Activated T-helper 1 cell treated with anti-CD3 and anti-CD28 coated beads, Interleukin-12 subunit alpha, Interleukin-12 subunit beta, Interleukin-2, Interleukin-4 antibody, amounts not matched to agents 30 ng/mL and 10 ng/mL and 1 ng/mL, durations not matched to agents 14 hours and 24 hours and 36 hours (primary cell): Measurements from ENCODE around the gene RSPRY1. TPM values are rescaled to one million over a fixed set of nuclear protein-coding genes. Genes with fewer than 3 reads are reported as not detected.
"Not testable (repeated sequence)": the region's sequence is repeated elsewhere in the genome, so short reads cannot be mapped to it uniquely, and the experiment has no call there.

Source experiments
- DNase-seq: peaks from one replicate; pipeline ENCODE4 v3.0.0; 2021; ENCODE audit warnings: low spot score
- H3K27ac Mint-ChIP-seq: one replicate; pipeline ENCODE4 v1.8.0; 2021; ENCODE audit warnings: mild to moderate bottlenecking, mixed read lengths
- H3K27me3 Mint-ChIP-seq: one replicate; pipeline ENCODE4 v1.8.0; 2022; ENCODE audit warnings: mild to moderate bottlenecking, moderate library complexity, mixed read lengths; ENCODE audit not compliant: insufficient read depth
- H3K36me3 Mint-ChIP-seq: one replicate; pipeline ENCODE4 v1.8.0; 2021; ENCODE audit warnings: low read depth, mixed read lengths
- H3K4me1 Mint-ChIP-seq: one replicate; pipeline ENCODE4 v1.8.0; 2021; ENCODE audit warnings: low read depth, mixed read lengths
- H3K4me3 Mint-ChIP-seq: one replicate; pipeline ENCODE4 v1.8.0; 2021; ENCODE audit warnings: mild to moderate bottlenecking, moderate library complexity, mixed read lengths
- H3K9me3 Mint-ChIP-seq: one replicate; pipeline ENCODE4 v1.8.0; 2021; ENCODE audit warnings: mixed read lengths
- intact Hi-C: fragments of 100-400 bp; cut with micrococcal nuclease; formaldehyde crosslinking; loops from one replicate; pipeline ENCODE4 v1.15.1; 2024
- total RNA-seq: library from RNA; stranded (reverse); gene quantifications from 2 replicates; pipeline ENCODE4 v1.2.3, GENCODE V29; 2022

The RSPRY1 gene
- total RNA-seq, 1 donor from 2014 or later: 36.0 TPM

GRCh38 chr16:57184113-57184512, 2.0 kb upstream of the RSPRY1 start:
- Mint-ChIP-seq H3K36me3 (peaks cover 15% of the 10 kb centered on the region), H3K4me3 (peak overlapping the region; percentile 96), H3K4me1 (peaks cover 40% of the 10 kb centered on the region), H3K27me3 (no peaks in the 10 kb centered on the region), H3K9me3 (no peaks in the 10 kb centered on the region), H3K27ac (peak overlapping the region; percentile 74)
- DNase-seq: no peak
- intact Hi-C loops: loop anchor here (10.0 kb wide), 1 partner anchor 449 kb away; the partner anchor contains the start of gene NUP93

- DNase-seq: no peak
- no peaks in the 10 kb centered on the region for H3K27me3 Mint-ChIP-seq
- H3K4me3 Mint-ChIP-seq: peak overlapping the region; percentile 96
- no peaks in the 10 kb centered on the region for H3K9me3 Mint-ChIP-seq
- peak overlapping the region; percentile 98 for H3K27ac Mint-ChIP-seq
- intact Hi-C loops: loop anchor here (5.0 to 10.0 kb wide), 4 partner anchors 93 to 450 kb away; partner anchors contain the start of genes CCDC102A, CPNE2, NUP93 and POLR2C
- H3K4me1 Mint-ChIP-seq: peaks cover 40% of the 10 kb centered on the region
- H3K36me3 Mint-ChIP-seq: peaks cover 16% of the 10 kb centered on the region
Observed at GRCh38 chr16:57184887-57185445, 1.2 kb upstream of the RSPRY1 start.

GRCh38 chr16:57185446-57185944, 634 bp upstream of the RSPRY1 start:
- intact Hi-C loops: loop anchor here (5.0 to 10.0 kb wide), 4 partner anchors 93 to 451 kb away; partner anchors contain the start of genes CCDC102A, CPNE2, NUP93 and POLR2C
- Mint-ChIP-seq H3K4me1 (peaks cover 40% of the 10 kb centered on the region), H3K4me3 (peak overlapping the region; percentile 96), H3K27me3 (no peaks in the 10 kb centered on the region), H3K27ac (peak overlapping the region; percentile 98), H3K9me3 (no peaks in the 10 kb centered on the region), H3K36me3 (peaks cover 16% of the 10 kb centered on the region)
- no peak for DNase-seq

GRCh38 chr16:57186872-57187854, 1.0 kb downstream of the RSPRY1 start:
- Mint-ChIP-seq H3K36me3 (peaks cover 18% of the 10 kb centered on the region), H3K4me1 (peaks cover 45% of the 10 kb centered on the region), H3K4me3 (peak overlapping the region; percentile 96), H3K9me3 (no peaks in the 10 kb centered on the region), H3K27ac (peak overlapping the region; percentile 98), H3K27me3 (no peaks in the 10 kb centered on the region)
- intact Hi-C loops: loop anchor here (1.0 to 10.0 kb wide), 13 partner anchors 57 to 548 kb away; partner anchors contain the start of genes CCDC102A, CIAPIN1, COQ9 and CPNE2
- DNase-seq: peak; percentile 17

GRCh38 chr16:57187902-57188710, 2.0 kb downstream of the RSPRY1 start:
- H3K27ac Mint-ChIP-seq: not testable (repeated sequence)
- intact Hi-C loops: loop anchor here (1.0 to 10.0 kb wide), 7 partner anchors 96 to 547 kb away; partner anchors contain the start of genes CCDC102A, CPNE2, KATNB1 and NUP93
- peak overlapping the region; percentile 96 for H3K4me3 Mint-ChIP-seq

GRCh38 chr16:57188711-57189002, 2.5 kb downstream of the RSPRY1 start:
- H3K27me3 Mint-ChIP-seq: no peaks in the 10 kb centered on the region
- intact Hi-C loops: loop anchor here (5.0 to 10.0 kb wide), 4 partner anchors 96 to 454 kb away; partner anchors contain the start of genes CCDC102A, CPNE2, NUP93 and POLR2C
- no peak overlapping the region for H3K27ac Mint-ChIP-seq
- peaks cover 47% of the 10 kb centered on the region for H3K4me1 Mint-ChIP-seq
- no peaks in the 10 kb centered on the region for H3K9me3 Mint-ChIP-seq
- H3K4me3 Mint-ChIP-seq: peak overlapping the region; percentile 48
- peaks cover 20% of the 10 kb centered on the region for H3K36me3 Mint-ChIP-seq
- DNase-seq: no peak

More at GRCh38 chr16:57187902-57188710, 2.0 kb downstream of the RSPRY1 start:
- not testable (repeated sequence) for DNase-seq, H3K9me3 Mint-ChIP-seq, H3K27me3 Mint-ChIP-seq
- Mint-ChIP-seq H3K36me3 (peaks cover 18% of the 10 kb centered on the region), H3K4me1 (peaks cover 46% of the 10 kb centered on the region)

- not testable (repeated sequence) for H3K9me3 Mint-ChIP-seq, H3K4me3 Mint-ChIP-seq, H3K27ac Mint-ChIP-seq, H3K27me3 Mint-ChIP-seq, DNase-seq
- intact Hi-C loops: loop anchor here (5.0 to 10.0 kb wide), 4 partner anchors 97 to 455 kb away; partner anchors contain the start of genes CCDC102A, CPNE2, NUP93 and POLR2C
- peaks cover 45% of the 10 kb centered on the region for H3K4me1 Mint-ChIP-seq
- H3K36me3 Mint-ChIP-seq: peaks cover 17% of the 10 kb centered on the region
Observed at GRCh38 chr16:57189527-57189926, 3.4 kb downstream of the RSPRY1 start.

- no peak overlapping the region for H3K4me3 Mint-ChIP-seq
- H3K27me3 Mint-ChIP-seq: no peaks in the 10 kb centered on the region
- DNase-seq: no peak
- H3K36me3 Mint-ChIP-seq: peaks cover 17% of the 10 kb centered on the region
- peaks cover 42% of the 10 kb centered on the region for H3K4me1 Mint-ChIP-seq
- H3K27ac Mint-ChIP-seq: no peak overlapping the region
- intact Hi-C loops: no loop called here
- no peaks in the 10 kb centered on the region for H3K9me3 Mint-ChIP-seq
Observed at GRCh38 chr16:57190136-57190535, 4.0 kb downstream of the RSPRY1 start.

GRCh38 chr16:57191056-57191571, 5.0 kb downstream of the RSPRY1 start:
- Mint-ChIP-seq H3K36me3 (peaks cover 11% of the 10 kb centered on the region), H3K9me3 (no peaks in the 10 kb centered on the region), H3K4me3 (no peak overlapping the region), H3K27me3 (no peaks in the 10 kb centered on the region), H3K27ac (peak overlapping the region; percentile 12), H3K4me1 (peaks cover 40% of the 10 kb centered on the region)
- intact Hi-C loops: no loop called here
- DNase-seq: no peak

GRCh38 chr16:57192146-57192545, 6.0 kb downstream of the RSPRY1 start:
- Mint-ChIP-seq H3K27me3 (no peaks in the 10 kb centered on the region), H3K4me1 (peaks cover 40% of the 10 kb centered on the region), H3K27ac (no peak overlapping the region), H3K9me3 (no peaks in the 10 kb centered on the region), H3K4me3 (no peak overlapping the region), H3K36me3 (peaks cover 10% of the 10 kb centered on the region)
- intact Hi-C loops: no loop called here
- DNase-seq: no peak

- no peak overlapping the region for H3K27ac Mint-ChIP-seq
- H3K36me3 Mint-ChIP-seq: peaks cover 10% of the 10 kb centered on the region
- H3K4me1 Mint-ChIP-seq: peaks cover 32% of the 10 kb centered on the region
- DNase-seq: no peak
- no peaks in the 10 kb centered on the region for H3K9me3 Mint-ChIP-seq
- H3K27me3 Mint-ChIP-seq: no peaks in the 10 kb centered on the region
- H3K4me3 Mint-ChIP-seq: no peak overlapping the region
- intact Hi-C loops: no loop called here
Observed at GRCh38 chr16:57192720-57193486, 6.8 kb downstream of the RSPRY1 start.
